Immature natural killer cell (primary cell): Measurements from ENCODE around the gene IPO4. TPM values are rescaled to one million over a fixed set of nuclear protein-coding genes. Genes with fewer than 3 reads are reported as not detected.

ENCODE experiments used
- DNase-seq, 3 donors: peaks; one replicate each; pipeline ENCODE4 v3.0.0; 2022; ENCODE audit warnings: mixed read lengths in 1 of 3
- H3K27ac Mint-ChIP-seq, 6 donors: one replicate each; pipeline ENCODE4 v1.8.0; 2020; ENCODE audit warnings: mixed read lengths in 6 of 6, mild to moderate bottlenecking in 5 of 6, inconsistent platforms in 4 of 6, moderate library complexity in 3 of 6
- H3K27me3 Mint-ChIP-seq, 3 donors: one replicate each; pipeline ENCODE4 v1.8.0; 2020 to 2021; ENCODE audit warnings: low read depth in 3 of 3, mild to moderate bottlenecking in 3 of 3, mixed read lengths in 3 of 3, moderate library complexity in 3 of 3, inconsistent platforms in 1 of 3
- H3K36me3 Mint-ChIP-seq, 3 donors: one replicate each; pipeline ENCODE4 v1.8.0; 2020; ENCODE audit warnings: mixed read lengths in 3 of 3, inconsistent platforms in 2 of 3, mild to moderate bottlenecking in 2 of 3
- H3K4me1 Mint-ChIP-seq, 2 donors: one replicate each; pipeline ENCODE4 v1.8.0; 2020; ENCODE audit warnings: inconsistent platforms in 2 of 2, mild to moderate bottlenecking in 2 of 2, mixed read lengths in 2 of 2, moderate library complexity in 1 of 2
- H3K4me3 Mint-ChIP-seq, 5 donors: one replicate each; pipeline ENCODE4 v1.8.0; 2020; ENCODE audit warnings: mild to moderate bottlenecking in 5 of 5, mixed read lengths in 5 of 5, inconsistent platforms in 3 of 5, moderate library complexity in 3 of 5
- H3K9me3 Mint-ChIP-seq, 6 donors: one replicate each; pipeline ENCODE4 v1.8.0; 2020; ENCODE audit warnings: mild to moderate bottlenecking in 6 of 6, mixed read lengths in 6 of 6, inconsistent platforms in 4 of 6, moderate library complexity in 3 of 6
- polyA plus RNA-seq, 3 donors: library from polyadenylated mRNA; unstranded; fragments of 300-500 nt; fragmentation: Illumina TruSeq; gene quantifications; one replicate each; pipeline ENCODE4 v1.2.3, GENCODE V29; 2021

The IPO4 gene
- polyA plus RNA-seq, 3 donors from 2014 or later, result 10.1 to 21.0 (median 11.3) TPM

DNA sequence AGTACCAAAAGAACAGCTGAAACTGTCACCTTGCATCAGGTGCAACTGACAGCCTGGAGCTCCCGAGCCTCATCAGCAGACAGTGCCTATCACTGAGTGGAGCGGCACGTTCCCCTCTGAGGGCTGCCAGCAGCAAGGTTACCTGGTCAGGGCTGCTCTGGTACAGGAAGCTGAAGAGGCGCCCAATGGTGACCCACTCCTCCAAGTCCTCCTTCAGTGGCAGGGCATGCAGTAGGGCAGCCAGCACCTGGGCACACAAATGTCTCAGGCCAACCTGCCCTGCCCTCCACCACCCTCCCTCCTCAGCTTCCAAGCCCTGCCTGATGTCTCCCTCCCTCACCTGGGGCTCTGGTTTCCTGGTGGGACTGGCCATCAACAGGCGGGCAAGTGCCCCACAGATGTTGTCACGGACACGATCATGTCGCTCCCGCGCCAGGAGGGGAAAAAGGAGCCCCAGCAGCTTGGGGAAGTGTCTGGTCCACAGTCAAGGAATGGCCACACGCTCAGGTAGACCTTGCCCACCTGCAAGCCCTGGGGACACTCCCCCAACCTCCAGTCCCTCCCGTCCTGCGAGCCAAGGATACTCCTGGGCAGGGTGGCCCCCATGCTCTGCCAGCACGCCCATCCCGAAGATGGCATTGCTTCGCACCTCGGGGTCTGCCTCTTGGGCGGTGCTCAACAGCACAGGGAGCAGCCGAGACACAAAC is 7.1 kb downstream of the IPO4 start:
- DNase-seq, result no peak
- H3K36me3 Mint-ChIP-seq, result peaks cover 0 to 18% (median 3%) of the 10 kb centered on the region in 3 donors
- H3K27ac Mint-ChIP-seq, result peak overlapping the region in 1 of 6 donors; percentile 46
- peaks cover 7 to 9% (median 8%) of the 10 kb centered on the region in 3 donors for H3K27me3 Mint-ChIP-seq
- no peaks in the 10 kb centered on the region for H3K9me3 Mint-ChIP-seq
- H3K4me1 Mint-ChIP-seq, result peaks cover 0 to 1% of the 10 kb centered on the region in 2 donors
- no peak overlapping the region for H3K4me3 Mint-ChIP-seq

DNA sequence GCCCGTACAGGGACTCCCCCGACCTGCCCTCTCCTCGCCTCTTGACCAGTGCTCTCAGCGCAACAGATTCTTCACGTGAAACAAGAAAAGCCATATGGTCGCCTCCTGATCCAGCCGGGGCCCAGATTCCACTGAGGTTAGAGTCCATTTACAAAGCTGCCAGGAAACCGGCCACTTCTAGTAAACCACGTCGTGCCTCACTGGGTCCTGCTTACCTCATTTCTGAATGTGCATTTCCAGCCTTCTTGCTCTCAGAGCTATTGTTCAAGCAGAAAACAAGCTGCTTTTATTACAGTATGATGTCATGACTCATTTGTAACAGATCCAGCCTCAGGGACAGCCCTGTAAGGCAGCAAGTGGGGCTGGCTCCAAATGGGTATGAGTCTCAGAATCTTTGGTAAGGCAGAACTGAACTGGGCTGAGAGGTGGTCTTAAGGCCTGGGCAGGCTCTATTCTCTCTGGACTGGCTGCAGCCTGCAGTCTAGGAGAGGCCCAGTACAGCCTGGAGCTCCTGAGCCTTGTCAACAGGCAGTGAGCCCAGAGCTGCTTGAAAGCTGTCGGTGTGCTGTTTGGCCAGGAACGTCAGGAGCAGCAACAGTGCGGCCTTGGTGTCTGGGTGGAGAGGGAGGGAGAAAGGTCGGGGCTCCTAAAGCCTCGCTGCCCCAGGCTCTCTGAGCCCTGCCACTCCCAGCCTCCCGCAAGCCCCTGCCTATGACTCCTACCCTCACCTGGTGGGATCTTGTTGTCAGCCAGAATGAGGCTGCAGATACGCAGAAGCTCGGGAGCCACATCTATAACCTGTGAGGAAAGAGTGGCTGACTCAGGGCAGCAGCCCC is 8.4 kb downstream of the IPO4 start:
- DNase-seq, result no peak
- H3K27ac Mint-ChIP-seq, result peak overlapping the region in 4 of 6 donors; percentile 5 to 69 (median 46)
- peaks cover 0 to 18% (median 3%) of the 10 kb centered on the region in 3 donors for H3K36me3 Mint-ChIP-seq
- no peaks in the 10 kb centered on the region for H3K4me1 Mint-ChIP-seq
- peaks cover 0 to under 1% (median 0%) of the 10 kb centered on the region in 6 donors for H3K9me3 Mint-ChIP-seq
- no peak overlapping the region for H3K4me3 Mint-ChIP-seq
- peaks cover 6 to 9% (median 8%) of the 10 kb centered on the region in 3 donors for H3K27me3 Mint-ChIP-seq

GRCh38 chr14:24179294-24179960 is 9.2 kb downstream of the IPO4 start:
- H3K36me3 Mint-ChIP-seq, result peaks cover 3 to 22% (median 4%) of the 10 kb centered on the region in 3 donors
- peaks cover 4 to 9% (median 5%) of the 10 kb centered on the region in 3 donors for H3K27me3 Mint-ChIP-seq
- peak overlapping the region in 3 of 6 donors; percentile 7 to 40 (median 37) for H3K27ac Mint-ChIP-seq
- peaks cover 0 to 1% (median 0%) of the 10 kb centered on the region in 6 donors for H3K9me3 Mint-ChIP-seq
- H3K4me3 Mint-ChIP-seq, result no peak overlapping the region
- H3K4me1 Mint-ChIP-seq, result no peaks in the 10 kb centered on the region
- DNase-seq, result no peak

GRCh38 chr14:24178399-24179178 is 10.0 kb downstream of the IPO4 start:
- peaks cover 4 to 12% (median 6%) of the 10 kb centered on the region in 3 donors for H3K27me3 Mint-ChIP-seq
- H3K36me3 Mint-ChIP-seq, result peaks cover 3 to 24% (median 4%) of the 10 kb centered on the region in 3 donors
- peaks cover 0 to 1% (median 0%) of the 10 kb centered on the region in 6 donors for H3K9me3 Mint-ChIP-seq
- no peak for DNase-seq
- no peak overlapping the region for H3K4me3 Mint-ChIP-seq
- peak overlapping the region in 2 of 6 donors; percentile 7 to 40 for H3K27ac Mint-ChIP-seq
- H3K4me1 Mint-ChIP-seq, result peaks cover under 1% of the 10 kb centered on the region in 2 donors

- peaks cover 4 to 12% (median 6%) of the 10 kb centered on the region in 3 donors for H3K27me3 Mint-ChIP-seq
- H3K4me3 Mint-ChIP-seq, result no peak overlapping the region
- peaks cover 0 to 1% (median 0%) of the 10 kb centered on the region in 6 donors for H3K9me3 Mint-ChIP-seq
- peaks cover 3 to 24% (median 4%) of the 10 kb centered on the region in 3 donors for H3K36me3 Mint-ChIP-seq
- H3K4me1 Mint-ChIP-seq, result peaks cover 2 to 7% of the 10 kb centered on the region in 2 donors
- DNase-seq, result no peak
- H3K27ac Mint-ChIP-seq, result no peak overlapping the region
These were observed 10.7 kb downstream of the IPO4 start for GRCh38 chr14:24177891-24178290.

- DNase-seq, result no peak
- Mint-ChIP-seq H3K27ac (peak overlapping the region in 1 of 6 donors; percentile 76), H3K4me3 (no peak overlapping the region), H3K9me3 (peaks cover 0 to 1% (median 0%) of the 10 kb centered on the region in 6 donors), H3K4me1 (peaks cover 4 to 11% of the 10 kb centered on the region in 2 donors), H3K27me3 (peaks cover 0 to 11% (median 6%) of the 10 kb centered on the region in 3 donors), H3K36me3 (peaks cover 0 to 19% (median 4%) of the 10 kb centered on the region in 3 donors)
These were observed 11.4 kb downstream of the IPO4 start for GRCh38 chr14:24177041-24177825.

- H3K4me3 Mint-ChIP-seq, result no peak overlapping the region
- H3K27me3 Mint-ChIP-seq, result peaks cover under 1 to 10% (median 7%) of the 10 kb centered on the region in 3 donors
- H3K36me3 Mint-ChIP-seq, result peaks cover 0 to 19% (median 4%) of the 10 kb centered on the region in 3 donors
- H3K27ac Mint-ChIP-seq, result peak overlapping the region in 1 of 6 donors; percentile 76
- peaks cover 10 to 17% of the 10 kb centered on the region in 2 donors for H3K4me1 Mint-ChIP-seq
- DNase-seq, result no peak
- H3K9me3 Mint-ChIP-seq, result peaks cover 0 to 1% (median 0%) of the 10 kb centered on the region in 6 donors
These were observed 12.0 kb downstream of the IPO4 start for GRCh38 chr14:24176599-24176998.

DNA sequence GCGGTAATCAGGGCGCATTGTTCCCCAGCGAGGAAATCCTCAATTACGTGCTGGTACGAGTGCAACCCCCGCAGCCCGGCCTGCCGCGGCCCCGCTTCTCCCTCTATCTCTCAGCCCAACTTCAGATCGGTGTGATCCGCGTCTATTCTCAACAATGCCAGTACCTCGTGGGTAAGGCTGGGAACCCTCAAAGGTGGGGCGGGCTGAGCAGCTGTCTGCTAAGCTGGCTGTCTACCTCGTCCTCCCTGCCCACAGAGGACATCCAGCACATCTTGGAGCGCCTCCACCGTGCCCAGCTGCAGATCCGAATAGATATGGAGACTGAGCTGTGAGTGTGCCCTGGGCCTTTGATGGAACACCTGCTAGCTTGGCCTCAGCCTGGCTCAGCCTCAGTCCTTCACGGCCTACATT is 15.7 kb downstream of the IPO4 start:
- no peak for DNase-seq
- H3K36me3 Mint-ChIP-seq, result peaks cover 7 to 15% (median 15%) of the 10 kb centered on the region in 3 donors
- peak overlapping the region in 3 of 6 donors; percentile 47 to 73 (median 49) for H3K27ac Mint-ChIP-seq

GRCh38 chr14:24172261-24172860 is 16.3 kb downstream of the IPO4 start:
- no peak for DNase-seq
- H3K27me3 Mint-ChIP-seq, result peaks cover 7 to 10% (median 9%) of the 10 kb centered on the region in 3 donors
- peaks cover 23 to 31% of the 10 kb centered on the region in 2 donors for H3K4me1 Mint-ChIP-seq
- peak overlapping the region; percentile 88 to 95 (median 93) for H3K4me3 Mint-ChIP-seq
- peak overlapping the region in 5 of 6 donors; percentile 26 to 85 (median 51) for H3K27ac Mint-ChIP-seq
- H3K9me3 Mint-ChIP-seq, result peaks cover 0 to 1% (median 0%) of the 10 kb centered on the region in 6 donors
- H3K36me3 Mint-ChIP-seq, result peaks cover 11 to 20% (median 18%) of the 10 kb centered on the region in 3 donors

More for the DNA sequence above, 15.7 kb downstream of the IPO4 start:
- Mint-ChIP-seq H3K4me1 (peaks cover 21 to 31% of the 10 kb centered on the region in 2 donors), H3K27me3 (peaks cover 7 to 9% (median 8%) of the 10 kb centered on the region in 3 donors), H3K9me3 (peaks cover 0 to 1% (median 0%) of the 10 kb centered on the region in 6 donors), H3K4me3 (peak overlapping the region; percentile 27 to 69 (median 56))

DNA sequence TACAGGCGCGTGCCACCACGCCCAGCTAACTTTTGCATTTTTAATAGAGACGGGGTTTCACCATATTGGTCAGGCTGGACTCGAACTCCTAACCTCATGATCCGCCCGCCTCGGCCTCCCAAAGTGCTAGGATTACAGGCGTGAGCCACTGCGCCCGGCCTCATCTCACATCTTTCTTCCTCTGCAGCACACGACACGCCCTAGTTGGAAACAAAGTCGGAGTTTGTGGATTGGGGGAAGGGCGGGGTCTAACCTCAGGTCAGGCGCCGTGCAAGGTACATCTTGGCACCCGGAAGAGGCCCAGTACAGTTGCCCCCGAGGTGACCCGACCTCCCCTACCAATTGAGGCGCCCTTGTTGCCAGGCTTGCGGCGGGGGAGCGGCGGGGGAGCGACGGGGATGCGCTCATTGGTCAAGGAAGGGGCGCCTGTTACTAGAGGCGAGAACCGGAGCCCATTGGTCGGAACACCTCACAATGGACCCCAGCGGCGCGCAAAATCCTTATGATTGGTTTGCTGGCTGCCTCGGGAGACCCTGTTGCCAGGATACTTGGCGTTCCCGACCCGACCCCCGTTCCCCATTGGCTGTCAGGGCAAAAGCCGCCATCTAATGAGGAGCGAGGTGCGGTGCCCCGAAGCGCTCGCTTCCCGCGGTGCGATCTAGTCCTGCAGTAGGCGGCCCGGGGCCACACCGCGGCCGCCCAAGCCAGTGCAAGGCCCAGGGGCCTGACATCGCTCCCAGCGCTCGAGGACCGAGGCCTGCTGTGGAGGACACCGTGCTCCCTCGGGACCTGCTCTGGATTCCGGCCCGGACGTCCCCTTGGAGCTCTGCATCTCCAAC is 17.0 kb downstream of the IPO4 start, which contains the start of gene REC8:
REC8 (plus strand) TSS at position 659 of the 839 bp plus-strand sequence. CDS start 473 bp downstream, outside the sequence.
- Mint-ChIP-seq H3K9me3 (peaks cover 0 to 1% (median 0%) of the 10 kb centered on the region in 6 donors), H3K36me3 (peaks cover 12 to 25% (median 24%) of the 10 kb centered on the region in 3 donors), H3K27ac (peak within 1 kb of the TSS; percentile 84 to 97 (median 88)), H3K4me3 (peak within 1 kb of the TSS; percentile 88 to 95 (median 93)), H3K4me1 (peaks cover 23 to 31% of the 10 kb centered on the region in 2 donors), H3K27me3 (peaks cover 6 to 13% (median 7%) of the 10 kb centered on the region in 3 donors)
- DNase-seq, result peak; percentile 82 to 85 (median 84)
